DMS53 (cell line): Measurements from ENCODE around the gene TPRA1.
A peak's percentile ranks its signal among the peaks of the same experiment; 100 is the strongest.
"Not testable (repeated sequence)": the region's sequence is repeated elsewhere in the genome, so short reads cannot be mapped to it uniquely, and the experiment has no call there.

Source experiments
- DNase-seq: peaks from one replicate; lab custom pipeline; 2025; lab: John Stamatoyannopoulos, UW

Gene TPRA1

DNA sequence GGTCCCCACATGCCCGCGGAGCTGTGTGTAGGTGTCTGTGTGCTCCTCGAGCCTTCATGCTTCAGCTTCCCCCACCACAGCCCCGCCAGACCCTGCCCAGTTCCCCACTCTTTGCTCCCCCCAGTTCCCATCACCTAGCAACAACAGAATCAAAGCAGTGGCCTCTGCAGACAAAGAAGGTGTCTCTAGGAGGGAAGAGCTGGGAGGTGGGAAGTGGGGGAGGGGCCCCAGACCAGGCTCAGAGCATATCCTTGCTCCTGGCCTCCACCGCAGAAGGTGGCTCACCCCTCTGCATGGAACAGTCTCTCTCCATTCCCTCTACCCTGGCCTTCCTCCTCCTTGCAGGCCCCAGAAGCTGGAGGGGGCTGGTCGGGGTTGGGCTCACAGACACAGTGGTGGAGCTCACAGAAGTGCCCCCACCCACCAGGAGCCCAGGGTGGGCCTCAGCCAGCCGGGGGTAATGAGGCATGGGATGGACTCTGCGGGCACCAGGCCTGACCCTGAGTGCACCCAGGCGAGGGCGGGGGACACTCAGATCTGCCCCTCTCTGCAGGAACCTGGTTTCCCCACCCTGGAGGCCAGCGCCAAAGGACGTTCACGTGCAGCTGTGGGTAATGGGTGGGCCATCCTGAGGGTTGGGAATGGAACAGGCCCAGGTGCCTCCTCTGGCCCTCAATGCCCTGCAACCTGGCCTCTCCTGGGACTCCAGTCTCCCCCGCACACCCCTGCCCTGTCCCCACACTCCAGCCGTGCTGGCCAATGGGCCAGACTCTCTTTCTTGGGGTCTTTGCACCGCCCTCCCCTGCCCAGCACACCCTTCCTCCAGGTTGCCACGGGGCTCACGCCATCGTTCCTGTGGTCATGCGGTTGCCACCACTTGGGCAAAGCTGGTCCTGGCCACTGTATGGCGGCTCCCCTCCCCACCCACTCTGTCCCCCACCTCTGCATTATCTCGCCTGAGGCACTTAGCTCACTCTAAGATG is 53.4 kb downstream of the TPRA1 start:
- DNase-seq, result peak; percentile 47

DNA sequence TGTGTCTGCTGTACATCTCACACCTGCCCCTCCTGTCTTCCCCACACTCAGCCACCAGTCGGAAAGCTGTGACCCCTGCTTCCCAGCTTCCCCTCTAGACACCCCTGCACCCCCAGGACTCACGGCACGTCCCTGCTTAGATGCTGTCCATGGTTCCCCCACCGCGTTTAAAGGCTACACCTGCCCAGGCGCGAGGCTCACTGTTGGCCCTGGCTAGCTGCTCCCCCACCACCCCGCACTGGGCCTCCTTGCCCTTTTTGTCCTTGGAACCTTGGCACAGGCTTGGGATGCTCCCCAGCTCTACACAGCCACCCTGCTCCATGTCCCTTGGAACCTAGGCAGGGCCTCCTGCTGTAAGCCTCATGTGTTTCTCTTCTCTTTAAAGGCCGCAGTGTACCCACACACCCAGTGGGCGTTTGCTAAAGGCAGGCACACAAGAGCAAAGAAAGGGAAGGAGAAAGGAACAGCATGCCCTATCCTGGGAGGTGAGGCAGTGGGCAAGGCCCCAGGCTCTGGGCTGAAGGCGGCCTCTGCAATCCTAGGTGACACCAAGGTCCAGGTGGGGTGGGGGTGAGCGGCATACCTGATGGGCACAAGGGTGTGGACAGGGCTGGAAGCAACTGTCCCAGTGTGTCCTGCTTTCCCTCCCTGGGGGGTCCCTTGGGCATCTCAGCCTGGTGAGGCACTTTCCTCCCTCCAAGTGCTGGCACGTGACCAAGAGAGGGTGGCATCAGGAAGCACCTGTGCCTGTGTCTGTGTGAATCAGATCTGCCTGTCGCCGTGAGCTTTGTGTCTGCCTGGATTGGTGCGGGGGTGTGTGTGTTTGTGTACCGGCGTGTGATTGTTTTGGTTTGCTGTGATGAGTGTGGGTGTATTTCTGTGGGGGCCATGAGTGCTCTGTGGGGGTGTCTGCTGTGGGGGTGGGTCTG is 54.4 kb downstream of the TPRA1 start:
- DNase-seq, result peak; percentile 67

DNA sequence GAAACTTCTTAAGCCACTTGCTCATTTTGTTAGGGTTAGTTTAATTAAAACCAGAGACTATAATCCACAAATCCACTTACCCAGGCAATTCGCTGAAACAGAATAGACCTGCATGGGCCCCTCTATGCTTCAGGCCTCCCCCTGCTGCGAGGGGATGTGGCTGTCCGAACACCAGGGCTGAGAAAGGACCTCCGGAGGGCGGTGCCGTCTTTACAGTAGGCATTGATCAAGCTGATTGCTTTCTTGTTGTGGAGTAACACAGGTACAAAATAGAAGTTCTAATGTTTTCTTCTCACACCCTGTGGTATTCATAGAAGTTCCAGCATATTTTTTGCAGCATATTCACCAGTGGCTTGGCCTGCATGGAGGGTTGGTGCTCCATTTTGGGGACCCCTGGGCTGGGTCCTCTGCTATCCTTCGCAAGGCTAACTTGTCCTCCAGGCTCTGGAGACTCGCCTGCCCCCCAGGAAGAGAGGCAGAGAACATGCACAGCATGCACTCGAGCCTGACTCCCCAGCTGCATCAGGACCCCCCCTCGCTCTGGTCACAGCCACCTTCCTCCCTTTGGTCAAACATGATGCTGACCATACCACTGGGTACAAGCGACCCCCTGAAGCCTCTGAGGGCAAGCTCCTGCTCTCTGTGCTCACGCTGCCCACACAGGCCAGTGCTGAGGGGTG is 55.3 kb downstream of the TPRA1 start:
- no peak for DNase-seq

DNA sequence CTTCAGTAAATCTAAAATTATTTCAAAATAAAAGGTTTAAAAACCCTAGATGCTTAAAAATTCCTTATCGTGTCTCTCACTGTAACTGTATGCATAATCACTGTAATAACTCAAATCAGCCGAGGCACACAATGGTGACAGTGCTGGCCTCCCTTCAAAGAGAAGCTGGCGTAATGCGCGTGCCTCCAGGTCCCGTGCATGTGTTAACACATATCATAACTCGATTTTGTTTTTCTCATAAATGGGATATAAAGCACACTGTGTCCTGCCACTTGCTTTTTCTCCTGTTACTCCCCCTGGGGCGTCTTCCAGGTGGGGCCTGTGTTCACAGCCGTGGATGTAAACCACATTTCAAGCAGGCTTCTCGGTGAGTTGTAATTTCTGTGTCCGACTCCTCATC is 56.0 kb downstream of the TPRA1 start:
- DNase-seq, result no peak

DNA sequence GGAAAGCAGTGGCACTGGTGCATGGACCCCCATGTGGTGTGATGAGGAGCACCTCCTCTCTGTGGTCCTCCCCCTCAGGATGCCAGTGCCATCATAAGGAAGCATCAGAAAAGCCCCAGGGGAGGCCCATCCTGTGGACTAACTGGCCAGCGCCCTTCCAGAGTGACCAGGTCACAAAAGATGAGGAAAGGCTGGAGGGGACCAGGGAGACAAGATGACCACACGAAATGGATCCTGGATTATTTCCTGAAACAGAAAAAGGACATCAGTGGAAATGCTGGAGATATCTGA is 56.4 kb downstream of the TPRA1 start:
- no peak for DNase-seq

DNA sequence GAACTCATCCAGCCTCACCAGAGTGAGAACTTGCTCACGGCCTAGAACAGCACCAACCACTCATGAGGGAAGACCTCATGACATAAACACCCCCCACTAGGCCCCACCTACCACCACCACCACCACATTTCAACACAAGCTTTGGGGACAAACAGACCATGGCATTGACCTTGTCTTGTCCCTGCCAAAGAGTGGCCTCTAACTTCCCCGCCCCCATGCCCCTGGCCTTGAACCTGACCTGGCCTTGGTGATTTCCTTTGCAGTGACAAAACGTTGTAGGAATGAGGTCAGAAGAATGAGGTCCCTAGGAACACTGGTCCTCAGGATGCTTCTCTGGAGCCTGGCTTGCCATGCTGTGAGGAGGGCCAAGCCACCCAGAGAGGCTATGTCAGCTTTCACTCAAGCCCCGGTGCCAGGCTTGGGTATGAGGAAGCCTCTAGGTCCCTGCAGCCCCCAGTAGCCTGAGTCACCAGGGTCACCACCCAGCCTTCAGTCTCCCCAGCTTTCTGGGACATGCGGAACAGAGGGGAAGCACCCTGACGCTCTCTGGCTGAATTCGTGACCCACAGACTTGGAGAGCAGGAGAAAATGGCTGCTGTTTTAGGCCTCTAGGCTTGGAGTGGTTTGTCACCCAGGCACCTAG is 57.9 kb downstream of the TPRA1 start:
- no peak for DNase-seq

DNA sequence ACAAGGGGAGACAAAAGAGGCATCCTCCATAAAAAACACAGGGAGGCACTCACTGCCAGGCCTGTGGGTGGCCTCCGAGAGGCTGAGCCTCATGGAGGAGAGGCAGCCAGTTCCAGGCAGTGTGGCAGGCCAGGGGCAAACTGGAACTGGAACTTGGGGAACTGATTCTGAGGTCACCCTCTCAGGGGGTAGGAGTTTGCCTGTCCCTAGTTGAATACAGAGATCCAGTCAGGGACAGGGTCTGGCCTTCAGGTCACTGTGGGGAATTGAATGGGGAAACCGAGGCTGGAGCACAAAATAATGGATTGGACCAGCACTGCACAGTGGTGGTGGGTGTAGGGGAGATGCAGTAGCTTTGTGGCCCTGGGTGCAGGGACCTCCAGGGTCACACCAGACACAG is 58.7 kb downstream of the TPRA1 start:
- no peak for DNase-seq

DNA sequence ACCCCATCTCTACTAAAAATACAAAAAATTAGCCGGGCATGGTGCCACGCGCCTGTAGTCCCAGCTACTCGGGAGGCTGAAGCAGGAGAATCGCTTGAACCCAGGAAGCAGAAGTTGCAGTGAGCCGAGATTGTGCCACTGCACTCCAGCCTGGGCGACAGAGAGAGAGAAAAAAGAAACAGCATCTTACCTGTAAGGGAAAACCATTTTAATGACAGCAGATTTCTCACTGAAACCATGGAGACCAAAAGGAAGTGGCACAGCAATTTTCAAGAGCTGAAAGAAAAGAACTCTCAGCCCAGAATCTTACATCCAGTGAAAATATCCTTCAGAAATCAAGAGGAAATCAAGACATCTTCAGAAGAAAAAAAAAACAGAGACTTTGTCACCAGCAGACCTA is 59.7 kb downstream of the TPRA1 start:
- DNase-seq, result not testable (repeated sequence)

DNA sequence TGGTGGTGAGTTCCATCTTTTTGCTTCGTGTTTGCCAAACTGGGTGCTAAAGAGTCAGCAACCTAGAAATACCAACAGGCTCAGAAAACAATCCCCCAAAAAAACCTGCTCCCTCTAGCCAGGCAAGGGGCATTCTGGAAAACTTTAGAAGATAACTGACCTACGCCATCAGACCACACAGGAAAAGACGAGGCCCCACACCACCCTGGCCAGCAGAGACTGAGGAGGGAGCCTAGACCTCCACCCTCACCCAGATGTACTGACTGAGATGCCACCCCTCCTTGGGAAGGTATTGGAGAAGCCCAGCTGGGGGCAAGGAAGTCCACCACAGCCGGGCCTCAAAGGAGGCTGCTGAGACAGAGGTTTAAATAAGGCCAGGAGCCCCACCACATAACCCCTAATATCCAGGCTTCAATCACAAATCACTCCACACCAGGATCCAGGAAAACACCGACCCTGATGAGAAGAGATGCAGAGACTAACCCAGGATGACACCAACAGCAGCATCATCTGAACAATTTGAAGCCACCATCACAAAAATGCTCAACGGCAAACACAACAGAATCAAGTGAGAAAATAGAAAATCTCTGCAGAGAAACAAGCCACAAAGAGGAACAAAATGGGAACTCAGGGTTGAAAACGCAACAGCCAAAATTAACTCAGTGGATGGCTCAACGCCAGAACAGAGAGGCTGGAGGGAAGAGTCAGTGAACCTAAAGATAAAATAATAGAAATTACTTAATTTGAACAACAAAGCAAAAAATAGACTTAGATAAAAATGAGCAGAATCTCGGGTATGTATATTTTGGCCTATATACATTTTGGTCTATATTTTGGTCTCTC is 61.0 kb downstream of the TPRA1 start:
- no peak for DNase-seq

DNA sequence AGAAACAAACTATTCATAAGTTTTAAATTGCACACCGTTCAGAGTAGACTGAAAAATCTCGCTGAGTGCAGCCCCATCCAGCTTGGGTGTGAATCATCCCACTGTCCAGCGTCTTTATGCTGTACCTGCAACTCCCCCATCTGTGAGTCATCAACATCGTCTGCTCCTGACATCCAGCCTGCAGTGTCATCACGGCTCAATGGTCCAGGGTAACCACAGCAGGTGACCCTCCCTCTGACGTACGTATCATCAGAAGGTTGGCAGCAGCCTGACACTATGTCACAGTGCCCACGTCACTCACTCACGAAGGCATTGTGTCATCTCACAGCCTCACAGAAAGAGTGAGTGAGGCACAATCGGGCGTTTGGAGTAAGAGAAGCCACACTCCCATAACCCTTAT is 65.2 kb downstream of the TPRA1 start:
- DNase-seq, result peak; percentile 97

DNA sequence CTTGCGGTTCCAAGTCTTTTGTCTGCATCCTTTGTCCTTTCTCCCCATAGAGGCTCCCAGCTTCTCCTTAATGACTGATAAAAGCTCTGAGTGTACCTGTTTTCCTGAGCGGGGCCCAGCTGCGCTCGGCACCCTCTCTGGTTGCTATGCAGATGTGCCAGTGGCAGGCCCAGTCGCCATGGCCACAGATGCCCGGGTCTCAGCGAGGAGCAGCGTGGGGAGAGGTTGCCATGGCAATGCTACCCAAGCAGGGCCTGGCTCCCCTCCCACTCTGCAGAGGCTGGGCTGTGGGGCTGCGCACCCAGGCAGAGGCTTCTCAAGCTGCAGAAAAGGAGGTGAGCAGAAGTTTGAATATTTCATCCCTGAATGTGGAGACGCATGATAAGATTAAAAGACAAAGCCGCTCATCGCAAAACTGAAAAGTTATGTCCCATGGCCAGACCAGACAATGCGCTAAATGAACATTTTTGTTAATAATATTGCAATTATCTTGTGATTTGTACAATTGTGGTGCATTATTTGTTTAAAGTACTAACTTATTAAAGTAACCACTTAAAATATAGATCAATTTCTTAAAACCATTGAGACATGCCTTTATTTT is 66.1 kb downstream of the TPRA1 start:
- DNase-seq, result no peak
